ENCODE results near the gene NHLRC4. TPM values are rescaled to one million over a fixed set of nuclear protein-coding genes. Genes with fewer than 3 reads are reported as not detected.

NHLRC4 gene
- total RNA-seq, 1 donor from 2014 or later, result 2.7 TPM

DNA sequence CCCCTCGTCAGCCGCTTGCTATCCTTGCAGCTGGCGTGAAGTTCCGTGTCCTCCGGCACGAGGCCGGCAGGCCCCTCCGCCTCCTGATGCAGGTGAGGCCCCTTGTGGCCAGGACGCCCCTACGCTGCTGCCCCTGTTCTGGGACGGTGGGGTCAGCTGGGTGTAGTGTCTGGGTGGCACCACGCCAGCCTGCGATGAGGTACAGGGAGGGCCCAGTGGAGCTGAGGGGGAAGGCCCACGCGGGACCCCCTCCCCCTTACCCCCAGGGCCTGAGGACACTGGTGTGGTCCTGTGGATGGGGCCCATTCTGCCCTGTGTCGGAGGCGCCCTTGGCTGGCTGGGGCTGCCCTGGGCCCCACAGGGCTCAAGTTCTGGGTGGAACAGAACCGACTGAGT lies 15.4 kb downstream of the NHLRC4 start:
- Histone ChIP-seq H3K36me3 (peaks cover 11% of the 10 kb centered on the region), H3K27ac (no peak overlapping the region), H3K4me1 (peaks cover 10% of the 10 kb centered on the region), H3K27me3 (ENCODE audit: low read depth) (no peaks in the 10 kb centered on the region), H3K9me3 (no peaks in the 10 kb centered on the region), H3K4me3 (no peak overlapping the region)
- TF ChIP-seq, protein P1, sequence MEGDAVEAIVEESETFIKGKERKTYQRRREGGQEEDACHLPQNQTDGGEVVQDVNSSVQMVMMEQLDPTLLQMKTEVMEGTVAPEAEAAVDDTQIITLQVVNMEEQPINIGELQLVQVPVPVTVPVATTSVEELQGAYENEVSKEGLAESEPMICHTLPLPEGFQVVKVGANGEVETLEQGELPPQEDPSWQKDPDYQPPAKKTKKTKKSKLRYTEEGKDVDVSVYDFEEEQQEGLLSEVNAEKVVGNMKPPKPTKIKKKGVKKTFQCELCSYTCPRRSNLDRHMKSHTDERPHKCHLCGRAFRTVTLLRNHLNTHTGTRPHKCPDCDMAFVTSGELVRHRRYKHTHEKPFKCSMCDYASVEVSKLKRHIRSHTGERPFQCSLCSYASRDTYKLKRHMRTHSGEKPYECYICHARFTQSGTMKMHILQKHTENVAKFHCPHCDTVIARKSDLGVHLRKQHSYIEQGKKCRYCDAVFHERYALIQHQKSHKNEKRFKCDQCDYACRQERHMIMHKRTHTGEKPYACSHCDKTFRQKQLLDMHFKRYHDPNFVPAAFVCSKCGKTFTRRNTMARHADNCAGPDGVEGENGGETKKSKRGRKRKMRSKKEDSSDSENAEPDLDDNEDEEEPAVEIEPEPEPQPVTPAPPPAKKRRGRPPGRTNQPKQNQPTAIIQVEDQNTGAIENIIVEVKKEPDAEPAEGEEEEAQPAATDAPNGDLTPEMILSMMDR (IDR thresholded peaks at IDR 0.05), result no peak
- ATAC-seq (no peak), DNase-seq (no peak)
- intact Hi-C loops (cut with DNase I), result no loop called here

DNA sequence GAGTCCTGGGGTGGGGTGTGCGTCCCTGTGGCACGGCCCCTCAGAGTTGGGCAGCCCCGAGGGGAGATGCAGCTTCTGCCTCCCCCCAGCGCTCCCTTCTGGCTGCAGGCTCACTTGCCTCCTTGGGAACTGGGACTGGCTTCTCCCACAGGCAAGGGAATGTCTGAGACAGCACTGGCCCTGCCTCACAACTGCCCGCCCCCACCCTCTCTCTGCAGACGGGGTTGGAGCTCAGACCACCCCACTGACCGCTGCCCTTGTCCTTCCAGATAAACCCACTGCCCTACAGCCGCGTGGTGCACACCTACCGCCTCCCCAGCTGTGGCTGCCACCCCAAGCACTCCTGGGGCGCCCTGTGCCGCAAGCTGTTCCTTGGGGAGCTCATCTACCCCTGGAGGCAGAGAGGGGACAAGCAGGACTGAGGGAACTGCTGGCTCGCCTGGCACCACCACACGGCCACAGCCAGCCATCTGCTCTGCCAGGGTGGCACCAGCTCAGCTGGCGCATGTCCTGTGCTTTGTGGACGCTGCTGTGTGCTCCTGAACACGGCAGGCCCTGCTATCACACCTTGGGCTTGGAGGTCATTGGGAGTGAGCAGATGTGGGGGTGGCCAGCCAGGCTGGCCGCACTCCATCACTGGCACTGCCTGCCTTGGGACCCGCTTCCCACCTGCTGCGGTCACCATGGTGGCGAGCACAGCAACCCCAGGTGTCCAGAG lies 16.0 kb downstream of the NHLRC4 start:
- H3K4me3 ChIP-seq, result no peak overlapping the region
- no peaks in the 10 kb centered on the region for H3K27me3 ChIP-seq (ENCODE audit: low read depth)
- ATAC-seq (no peak), DNase-seq (no peak)
- peaks cover 11% of the 10 kb centered on the region for H3K36me3 ChIP-seq
- TF ChIP-seq, protein P1 (IDR thresholded peaks at IDR 0.05), result no peak
- H3K4me1 ChIP-seq, result peaks cover 15% of the 10 kb centered on the region
- H3K9me3 ChIP-seq, result no peaks in the 10 kb centered on the region
- intact Hi-C loops (cut with DNase I), result no loop called here
- no peak overlapping the region for H3K27ac ChIP-seq

GRCh38 chr16:583470-583814 lies 16.6 kb downstream of the NHLRC4 start:
- H3K4me1 ChIP-seq, result peaks cover 22% of the 10 kb centered on the region
- H3K4me3 ChIP-seq, result no peak overlapping the region
- H3K36me3 ChIP-seq, result peaks cover 11% of the 10 kb centered on the region
- H3K27ac ChIP-seq, result no peak overlapping the region
- no peak for DNase-seq
- TF ChIP-seq, protein P1 (IDR thresholded peaks at IDR 0.05), result no peak
- no peaks in the 10 kb centered on the region for H3K9me3 ChIP-seq
- ATAC-seq, result no peak
- intact Hi-C loops (cut with DNase I), result no loop called here
- H3K27me3 ChIP-seq (ENCODE audit: low read depth), result no peaks in the 10 kb centered on the region

DNA sequence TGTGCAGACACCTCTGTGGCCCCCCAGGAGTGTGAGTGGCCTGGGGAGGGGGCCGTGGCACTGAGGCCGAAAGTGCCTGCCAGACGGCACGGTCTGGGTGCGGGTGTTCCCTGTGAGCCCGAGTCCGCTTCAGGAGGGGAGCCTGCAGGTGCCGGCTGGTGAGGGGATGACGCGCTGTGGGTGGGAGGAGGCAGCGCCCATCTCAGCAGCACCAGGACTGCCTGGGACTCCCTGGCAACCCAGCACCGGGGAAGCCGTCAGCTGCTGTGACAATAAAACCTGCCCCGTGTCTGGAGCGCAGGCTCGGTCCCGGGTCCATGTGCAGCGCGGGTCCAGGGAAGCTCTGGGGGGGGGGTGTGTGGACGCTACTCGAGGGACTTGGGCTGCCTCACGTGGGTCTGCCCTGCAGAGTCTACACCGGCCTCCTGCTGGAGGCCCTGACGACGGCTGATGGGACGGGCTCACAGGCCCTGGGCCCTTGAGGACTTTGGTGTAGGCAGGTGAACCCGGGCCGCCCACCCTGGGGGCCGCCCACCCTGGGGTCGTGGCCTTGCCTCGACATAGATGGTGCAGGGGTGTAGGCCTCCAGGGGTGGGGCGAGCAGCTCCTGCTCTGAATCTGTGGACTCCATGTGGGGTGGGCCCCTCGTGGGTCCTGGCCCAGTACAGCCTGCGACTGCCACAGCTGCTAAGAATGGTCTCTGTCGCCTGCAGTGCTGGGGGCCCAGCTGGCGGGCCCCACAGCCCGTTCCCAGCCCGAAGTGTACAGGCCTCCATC lies 17.2 kb downstream of the NHLRC4 start:
- Histone ChIP-seq H3K9me3 (no peaks in the 10 kb centered on the region), H3K4me3 (no peak overlapping the region), H3K27ac (no peak overlapping the region), H3K4me1 (peaks cover 23% of the 10 kb centered on the region), H3K36me3 (peaks cover 11% of the 10 kb centered on the region), H3K27me3 (ENCODE audit: low read depth) (no peaks in the 10 kb centered on the region)
- ATAC-seq (no peak), DNase-seq (no peak)
- intact Hi-C loops (cut with DNase I), result no loop called here
- TF ChIP-seq, protein P1 (IDR thresholded peaks at IDR 0.05), result no peak

DNA sequence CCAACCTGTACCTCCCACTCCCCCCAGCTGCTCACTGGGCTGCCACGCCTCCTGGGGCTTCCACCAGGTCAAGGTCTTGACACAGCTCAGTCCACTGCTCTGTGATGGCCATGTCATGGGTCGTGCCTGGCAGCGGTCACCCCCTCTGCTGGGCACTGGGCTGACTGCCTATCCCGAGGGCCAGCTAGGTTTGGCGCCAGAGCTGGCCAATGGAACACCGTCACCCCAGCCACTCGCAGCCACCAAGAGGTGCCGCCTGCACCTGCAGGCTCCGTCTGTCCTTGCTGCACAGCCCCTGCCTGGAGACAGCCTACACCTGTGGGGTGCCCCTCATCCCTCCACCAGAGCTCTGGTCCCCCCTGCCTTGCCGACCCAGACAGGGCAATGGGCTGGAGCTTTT lies 18.5 kb downstream of the NHLRC4 start:
- TF ChIP-seq, protein P1 (IDR thresholded peaks at IDR 0.05), result no peak
- Histone ChIP-seq H3K27ac (no peak overlapping the region), H3K4me3 (no peak overlapping the region), H3K4me1 (peaks cover 23% of the 10 kb centered on the region), H3K36me3 (peaks cover 11% of the 10 kb centered on the region), H3K27me3 (ENCODE audit: low read depth) (no peaks in the 10 kb centered on the region), H3K9me3 (no peaks in the 10 kb centered on the region)
- intact Hi-C loops (cut with DNase I), result no loop called here
- DNase-seq (no peak), ATAC-seq (no peak)
